Measurements from ENCODE around the gene TBC1D1.

The TBC1D1 gene

DNA sequence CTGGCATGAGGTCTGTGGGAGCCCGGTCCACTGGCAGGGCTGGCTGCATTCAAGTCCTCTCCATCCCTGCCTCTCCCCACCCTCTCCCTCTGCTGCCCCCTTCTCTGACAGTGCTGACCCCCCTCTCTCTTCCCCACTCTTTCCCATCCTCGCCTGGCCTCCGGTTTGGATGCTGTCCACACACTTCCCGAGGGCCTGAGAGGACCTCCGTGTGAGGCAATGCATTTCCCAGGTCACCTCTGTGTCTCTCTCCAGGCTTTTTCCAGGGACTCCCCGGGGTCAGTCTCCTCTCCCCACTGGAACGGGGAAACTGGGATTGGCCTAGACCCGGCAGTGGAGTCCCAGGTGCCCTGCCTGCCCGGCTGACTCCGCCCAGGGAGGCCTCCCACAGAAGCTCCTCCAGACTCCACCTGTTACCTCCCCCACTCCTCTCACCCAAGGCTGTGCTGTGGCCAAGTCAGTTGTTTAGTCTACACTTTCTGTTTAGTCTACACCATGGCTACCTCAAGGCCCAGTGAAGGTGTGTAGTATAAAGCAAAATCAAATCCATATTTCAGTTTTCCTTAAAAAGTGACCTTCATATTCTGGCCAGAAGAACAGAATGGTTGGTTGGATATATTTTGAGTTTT, 216.1 kb downstream of the TBC1D1 start:
- DNase-seq, result no peak

DNA sequence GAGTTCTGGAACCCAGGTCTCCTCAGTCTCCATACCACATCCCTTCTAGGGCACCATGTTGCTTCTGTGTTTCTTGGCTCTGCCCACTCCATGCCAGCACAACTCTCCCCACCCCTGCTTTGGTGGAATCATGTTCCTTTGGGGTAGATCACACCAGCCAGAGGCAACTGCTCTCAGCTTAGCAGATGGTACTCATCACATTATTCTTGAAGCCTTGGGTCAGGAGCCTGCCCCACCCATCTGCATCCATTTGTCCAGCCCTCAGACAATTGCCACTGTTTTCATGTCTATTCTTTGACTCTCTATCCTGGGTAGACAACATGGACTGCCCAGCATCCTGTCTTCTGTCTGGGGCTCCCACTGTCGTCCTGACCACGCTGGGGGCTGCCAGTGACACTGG, 216.9 kb downstream of the TBC1D1 start:
- no peak for DNase-seq

DNA sequence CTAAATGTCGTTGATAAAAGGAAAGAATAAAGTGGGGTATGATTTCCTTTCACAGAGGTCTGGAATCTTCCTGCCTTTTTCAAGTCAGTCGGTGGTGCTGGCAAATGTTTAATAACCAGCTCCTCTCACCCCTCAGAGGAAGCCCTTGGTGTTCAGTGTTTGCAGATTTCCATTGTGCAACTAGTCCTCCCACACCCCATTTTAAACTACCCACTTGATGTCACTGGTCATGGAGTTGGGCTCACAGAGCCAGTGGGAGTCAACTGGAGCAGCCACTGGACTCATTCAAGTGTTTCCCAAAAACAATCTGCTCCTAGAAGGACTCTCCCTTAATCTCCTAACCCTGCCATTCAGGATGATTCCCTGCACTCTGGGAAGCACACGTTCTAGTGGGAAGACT, 218.5 kb downstream of the TBC1D1 start:
- DNase-seq, result no peak

DNA sequence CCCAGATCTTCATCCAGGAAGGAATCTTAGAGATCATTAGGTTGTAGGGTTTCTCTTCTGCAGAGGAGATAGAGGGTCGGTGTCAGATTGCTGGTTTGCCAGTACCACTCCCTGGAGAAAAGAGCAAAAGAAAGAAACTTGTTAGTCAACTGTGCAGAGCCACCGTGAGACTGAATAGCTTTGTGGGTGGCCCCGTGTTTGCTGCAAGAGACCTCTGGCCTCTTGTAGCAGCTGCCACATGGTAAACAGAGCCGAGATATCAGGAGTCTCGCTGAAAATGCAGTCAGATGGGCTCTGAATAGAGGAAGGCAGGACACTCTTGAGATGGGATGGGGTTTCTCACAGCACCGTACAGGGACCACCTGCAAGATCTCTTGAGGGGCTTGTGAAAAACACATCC, 219.0 kb downstream of the TBC1D1 start:
- no peak for DNase-seq

DNA sequence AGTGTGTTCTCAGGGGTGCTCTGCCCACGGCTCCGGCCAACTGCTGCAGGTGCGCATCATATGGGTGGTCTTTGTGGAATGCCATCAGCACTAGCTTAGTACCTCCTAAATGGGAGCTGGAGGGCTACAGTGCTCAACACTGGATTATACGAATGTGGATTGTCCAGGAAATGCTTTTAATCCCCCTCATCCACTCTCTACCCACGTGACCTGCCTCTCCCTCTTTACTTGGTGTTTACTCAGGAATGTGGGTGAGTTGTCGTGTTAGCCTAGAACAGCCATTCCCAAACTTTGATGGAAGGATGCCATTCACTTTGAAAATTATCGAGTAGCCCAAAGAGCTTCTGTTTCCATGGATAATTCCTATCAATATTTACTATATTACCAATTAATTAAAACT, 220.1 kb downstream of the TBC1D1 start:
- no peak for DNase-seq

DNA sequence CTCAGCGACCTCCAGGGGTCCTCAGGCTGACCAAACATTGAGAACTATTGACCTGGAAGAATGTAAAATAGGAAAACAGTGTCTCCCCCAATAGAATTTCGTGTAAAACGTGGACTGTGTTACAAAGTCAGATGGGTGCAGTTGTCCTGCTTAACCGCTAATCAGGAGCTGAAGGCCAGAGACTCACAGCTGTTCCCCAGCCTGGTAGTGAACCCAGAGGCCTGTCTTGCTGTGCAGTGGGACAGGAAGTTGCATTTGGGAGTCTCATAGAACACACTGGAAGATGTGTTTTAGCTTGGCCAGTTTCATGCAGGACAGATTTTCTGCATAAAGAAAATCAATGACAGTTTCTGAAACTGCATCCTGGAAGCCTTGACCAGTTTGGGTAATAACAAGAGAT, 220.8 kb downstream of the TBC1D1 start:
- no peak for DNase-seq

DNA sequence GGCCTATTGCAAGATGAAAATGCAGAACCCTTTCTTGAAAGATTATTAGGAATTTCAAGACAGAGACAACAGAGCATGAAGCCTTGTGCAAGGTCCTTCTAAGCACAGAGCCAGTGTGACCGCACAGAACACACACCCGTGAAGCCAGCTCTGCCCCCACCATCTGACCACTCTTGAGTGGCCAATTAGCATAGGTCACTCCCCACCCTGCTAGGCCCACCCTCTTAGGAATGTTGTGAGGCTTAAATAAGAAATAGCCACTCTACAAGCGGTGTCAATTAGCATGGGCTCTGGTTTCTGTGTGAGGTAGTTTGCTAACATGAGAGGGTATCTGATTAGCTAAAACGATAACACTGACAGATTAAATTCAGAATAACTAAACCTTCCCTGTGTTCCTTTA, 222.2 kb downstream of the TBC1D1 start:
- no peak for DNase-seq

DNA sequence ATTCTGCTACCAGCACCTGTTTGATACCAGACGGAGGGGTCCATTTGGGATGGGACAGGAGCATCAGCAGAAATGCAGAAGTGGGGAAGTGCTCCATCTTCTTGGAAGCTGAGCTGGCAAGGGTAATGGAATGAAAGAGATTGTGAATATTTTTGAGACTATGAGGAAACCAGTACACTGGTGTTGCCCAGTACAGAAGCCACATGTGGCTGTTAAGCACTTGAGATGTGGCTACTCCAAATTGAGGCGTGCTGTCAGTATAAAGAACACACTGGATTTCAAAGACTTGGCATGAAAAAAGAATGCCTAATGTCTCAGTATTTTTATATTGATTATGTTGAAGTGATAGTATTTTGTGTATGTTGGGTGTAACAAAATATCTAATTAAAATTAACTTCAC, 222.7 kb downstream of the TBC1D1 start:
- DNase-seq, result no peak

DNA sequence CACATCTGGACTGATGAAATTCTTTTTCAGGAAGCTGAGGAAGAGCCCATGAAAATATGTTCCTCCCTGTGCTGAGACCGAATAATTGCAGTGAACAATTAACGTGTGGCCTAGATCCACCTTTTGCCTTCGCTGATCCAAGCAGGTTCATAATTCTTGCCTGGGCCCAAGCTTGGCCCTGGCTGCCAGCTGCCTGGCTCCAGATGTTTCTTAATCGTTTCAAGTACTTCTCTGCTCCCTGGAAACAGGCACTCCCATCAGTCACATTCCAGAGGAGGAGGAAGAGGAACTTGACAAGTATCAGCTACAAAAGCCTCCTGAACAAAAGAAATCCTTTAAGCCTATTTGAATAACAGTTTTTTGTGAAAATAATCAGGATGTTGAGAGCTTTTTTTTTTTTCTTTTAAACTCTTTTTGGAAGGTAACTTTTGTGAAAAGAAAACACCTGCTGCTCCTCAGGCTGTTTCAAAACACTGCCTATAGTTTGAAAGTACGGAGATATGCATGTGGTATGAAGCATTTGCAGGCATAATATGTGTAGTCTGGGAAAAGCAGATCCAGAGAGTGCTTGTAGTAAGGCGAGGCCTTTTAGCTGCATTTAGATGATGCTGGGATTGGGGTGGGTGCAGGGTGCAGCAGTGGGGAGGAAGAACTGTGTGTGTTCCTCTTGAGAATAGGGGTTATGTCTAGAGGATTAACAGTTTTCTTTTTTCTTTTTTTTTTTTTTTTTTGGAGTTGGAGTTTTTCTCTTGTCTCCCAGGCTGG, 223.7 kb downstream of the TBC1D1 start:
- no peak for DNase-seq

DNA sequence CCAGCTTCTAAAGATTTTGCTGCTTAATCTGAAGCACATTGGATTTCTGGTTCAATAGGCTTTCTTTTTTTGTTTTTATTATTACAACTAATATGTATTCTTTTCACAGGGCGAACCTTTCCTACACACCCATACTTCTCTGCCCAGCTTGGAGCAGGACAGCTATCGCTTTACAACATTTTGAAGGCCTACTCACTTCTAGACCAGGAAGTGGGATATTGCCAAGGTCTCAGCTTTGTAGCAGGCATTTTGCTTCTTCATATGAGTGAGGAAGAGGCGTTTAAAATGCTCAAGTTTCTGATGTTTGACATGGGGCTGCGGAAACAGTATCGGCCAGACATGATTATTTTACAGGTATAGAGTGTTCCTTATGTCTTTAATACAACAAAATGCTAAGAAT, 224.7 kb downstream of the TBC1D1 start:
- no peak for DNase-seq

DNA sequence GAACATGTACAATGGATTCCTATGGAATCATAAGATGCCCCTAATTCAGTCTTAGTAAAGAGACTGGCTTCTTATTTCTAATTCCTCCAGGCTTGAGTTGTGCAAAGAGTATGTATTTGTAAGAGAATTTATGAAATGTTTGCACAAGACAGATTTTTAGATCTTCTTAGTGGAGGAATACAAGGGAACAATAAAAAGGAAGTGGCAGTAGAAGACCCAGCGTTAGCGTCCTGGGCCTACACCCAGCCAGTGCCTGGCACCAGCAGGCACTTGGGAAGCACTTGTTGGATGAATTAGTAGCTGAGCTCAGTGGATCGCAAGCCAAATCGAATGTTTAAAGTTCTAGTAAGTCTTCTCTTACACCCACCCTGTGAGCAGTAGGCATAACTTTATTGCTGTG, 226.7 kb downstream of the TBC1D1 start:
- no peak for DNase-seq

DNA sequence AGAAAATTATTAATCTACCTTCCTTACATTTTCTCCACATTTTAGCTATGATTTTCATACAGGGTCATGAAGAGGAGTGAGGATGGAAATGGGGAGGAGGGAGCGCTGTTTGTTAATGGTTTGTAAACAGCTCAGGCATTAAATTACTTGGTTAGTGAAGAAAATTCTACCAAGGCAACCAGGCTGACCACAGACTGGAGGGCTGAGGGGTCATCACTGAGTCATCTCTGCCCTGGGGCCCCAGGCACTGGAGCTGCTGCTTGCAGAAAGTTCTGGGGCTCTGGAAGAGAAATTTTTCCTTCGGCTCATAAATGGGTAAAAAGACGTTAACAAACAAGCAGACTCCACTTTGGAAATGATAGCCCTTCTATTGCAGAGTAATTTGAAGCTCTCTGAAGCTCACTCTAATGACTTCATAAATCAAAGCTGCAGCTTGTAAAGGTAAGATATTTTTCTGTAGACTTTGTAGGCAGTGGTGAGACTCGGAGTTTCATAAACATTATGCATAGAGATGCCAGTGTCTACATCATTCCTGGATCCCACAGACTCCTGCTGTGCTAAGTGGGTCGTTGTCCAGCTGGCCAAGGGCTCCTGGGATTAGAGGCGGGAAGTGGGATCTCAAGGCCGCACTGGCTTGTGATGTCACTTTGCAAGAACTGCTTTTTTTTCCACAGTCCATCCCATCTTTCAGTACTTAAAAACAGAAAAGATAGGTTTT, 228.9 kb downstream of the TBC1D1 start:
- DNase-seq, result no peak

DNA sequence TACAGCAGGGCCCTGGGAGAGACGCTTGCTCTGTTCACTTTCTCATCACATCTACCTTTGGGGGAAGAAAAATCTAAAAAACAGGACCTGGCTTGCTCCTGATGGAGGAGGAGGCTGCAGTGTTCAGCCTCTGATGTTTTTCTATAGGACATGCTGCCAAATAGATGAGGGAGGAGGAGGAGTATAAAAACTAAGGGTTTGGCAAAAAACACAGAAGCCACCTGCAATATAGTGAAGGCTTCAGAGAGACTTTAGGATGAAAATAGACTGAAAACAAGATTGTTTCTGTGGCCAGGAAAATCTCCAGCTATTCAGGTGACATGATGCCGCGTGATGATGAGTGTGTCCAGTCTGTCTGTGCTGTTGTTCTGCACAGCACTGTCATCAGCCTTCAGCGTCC, 229.9 kb downstream of the TBC1D1 start:
- DNase-seq, result no peak

DNA sequence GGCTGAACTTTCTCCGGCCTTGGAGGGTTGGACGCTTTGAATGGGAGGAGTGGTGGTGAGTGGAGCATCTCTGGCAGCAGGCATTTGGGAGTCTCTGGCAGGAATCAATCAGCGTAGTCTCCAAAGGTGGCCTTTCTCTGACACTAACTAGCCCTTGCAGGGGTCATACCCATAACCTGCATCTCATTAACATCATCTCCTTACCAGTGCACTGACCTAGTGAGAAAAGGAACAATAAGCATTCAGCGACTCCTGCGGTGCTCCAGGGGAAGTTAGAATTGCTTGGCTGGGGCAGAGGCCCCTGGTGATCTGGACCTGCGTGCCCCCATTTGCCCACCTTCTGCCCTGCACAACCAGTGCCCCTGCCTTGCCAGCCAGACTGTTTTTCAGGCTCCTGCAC, 231.2 kb downstream of the TBC1D1 start:
- no peak for DNase-seq

DNA sequence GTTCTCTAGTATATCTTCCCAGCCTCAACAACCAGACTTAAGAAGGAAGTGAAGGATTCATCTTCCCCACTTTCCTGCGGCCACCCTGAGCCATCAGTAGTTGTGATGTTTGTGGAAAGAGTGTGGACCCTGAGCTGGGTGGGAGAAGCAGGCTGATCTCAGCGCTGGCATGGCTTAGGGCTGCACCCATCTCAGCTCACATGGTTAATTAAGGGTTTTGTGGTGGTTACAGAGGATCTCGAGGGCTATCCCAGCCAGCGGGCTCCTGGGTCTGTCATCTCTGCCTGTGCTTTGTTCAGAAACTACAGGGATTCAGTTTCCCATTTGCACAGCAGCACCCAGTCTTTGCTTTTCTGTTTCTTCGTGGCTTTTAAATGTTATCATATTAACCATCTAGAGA, 232.7 kb downstream of the TBC1D1 start:
- no peak for DNase-seq

DNA sequence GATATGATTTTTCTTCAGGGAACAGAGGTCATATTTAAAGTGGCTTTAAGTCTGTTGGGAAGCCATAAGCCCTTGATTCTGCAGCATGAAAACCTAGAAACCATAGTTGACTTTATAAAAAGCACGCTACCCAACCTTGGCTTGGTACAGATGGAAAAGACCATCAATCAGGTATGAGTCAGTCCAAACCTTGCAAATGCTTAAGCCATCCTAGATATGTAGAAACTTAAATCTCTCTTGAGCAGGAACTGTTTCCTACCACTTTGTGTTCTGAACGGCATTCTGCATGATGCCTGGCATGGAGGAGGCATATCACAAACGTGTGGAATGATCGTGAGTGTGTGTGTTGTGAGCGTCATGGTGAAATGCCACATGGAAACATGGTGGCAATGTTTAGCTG, 234.1 kb downstream of the TBC1D1 start:
- no peak for DNase-seq

DNA sequence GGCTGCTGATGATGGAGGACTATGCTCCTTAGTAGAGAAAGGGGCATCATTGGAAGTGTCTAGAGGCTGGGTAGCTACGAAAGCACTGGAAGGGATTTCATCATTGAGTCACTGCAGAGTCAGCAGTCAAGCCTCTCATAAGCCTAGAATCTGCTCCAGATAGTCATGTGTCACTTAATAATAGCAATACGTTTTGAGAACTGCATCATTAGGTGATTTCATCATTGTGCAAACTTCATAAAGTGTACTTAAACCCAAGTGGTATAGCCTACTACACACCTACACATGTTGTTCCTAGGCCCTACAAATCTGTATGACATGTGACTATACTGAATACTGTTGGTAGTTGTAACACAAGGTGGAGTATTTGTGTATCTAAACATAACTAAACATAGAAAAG, 234.9 kb downstream of the TBC1D1 start:
- DNase-seq, result no peak

DNA sequence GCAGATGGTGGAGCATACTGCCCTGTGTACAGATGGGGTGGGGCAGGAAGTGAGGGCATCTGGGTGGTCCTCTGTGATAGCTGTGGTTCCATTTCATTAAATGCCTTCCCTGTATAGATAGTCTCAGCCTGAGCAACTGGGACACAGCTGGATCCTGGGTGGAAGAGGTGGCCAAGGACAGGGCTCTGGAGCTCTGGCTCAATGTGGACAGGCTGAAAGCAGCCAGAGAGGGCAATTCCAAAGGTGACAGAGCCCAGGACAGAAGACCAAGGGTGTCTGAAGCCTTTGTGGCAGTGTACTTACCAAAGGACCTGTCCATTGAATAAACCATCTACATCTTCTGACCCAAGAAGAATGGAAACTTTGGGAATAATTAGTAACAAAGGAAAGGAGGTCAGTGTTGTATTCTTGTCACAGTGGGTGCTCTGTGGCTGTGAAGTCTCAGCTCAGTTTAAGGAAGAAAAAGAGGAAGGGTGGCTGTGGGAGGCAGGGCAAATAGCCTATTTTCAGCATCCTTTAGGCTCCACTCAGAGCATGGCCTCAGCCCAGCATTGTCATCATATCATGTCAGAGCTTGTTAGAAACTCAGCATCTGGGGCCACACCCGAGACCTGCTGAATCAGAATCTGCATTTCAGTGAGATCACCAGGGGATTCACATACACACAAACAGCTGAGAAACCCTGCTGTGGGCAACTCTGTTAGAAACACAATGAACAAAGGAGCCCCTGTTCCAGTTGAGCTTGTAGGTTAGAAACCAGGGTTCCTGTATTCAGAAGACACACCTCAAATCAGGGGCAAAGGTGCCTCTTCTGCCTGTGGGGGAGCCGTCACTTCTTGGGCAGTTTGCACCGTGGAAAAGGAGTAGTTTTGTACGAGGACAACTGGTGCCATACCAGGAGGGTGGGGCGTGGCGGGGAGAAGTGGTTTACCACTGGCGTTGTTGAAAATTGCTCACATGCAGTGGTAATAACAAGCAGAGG, 237.9 kb downstream of the TBC1D1 start:
- DNase-seq, result no peak

DNA sequence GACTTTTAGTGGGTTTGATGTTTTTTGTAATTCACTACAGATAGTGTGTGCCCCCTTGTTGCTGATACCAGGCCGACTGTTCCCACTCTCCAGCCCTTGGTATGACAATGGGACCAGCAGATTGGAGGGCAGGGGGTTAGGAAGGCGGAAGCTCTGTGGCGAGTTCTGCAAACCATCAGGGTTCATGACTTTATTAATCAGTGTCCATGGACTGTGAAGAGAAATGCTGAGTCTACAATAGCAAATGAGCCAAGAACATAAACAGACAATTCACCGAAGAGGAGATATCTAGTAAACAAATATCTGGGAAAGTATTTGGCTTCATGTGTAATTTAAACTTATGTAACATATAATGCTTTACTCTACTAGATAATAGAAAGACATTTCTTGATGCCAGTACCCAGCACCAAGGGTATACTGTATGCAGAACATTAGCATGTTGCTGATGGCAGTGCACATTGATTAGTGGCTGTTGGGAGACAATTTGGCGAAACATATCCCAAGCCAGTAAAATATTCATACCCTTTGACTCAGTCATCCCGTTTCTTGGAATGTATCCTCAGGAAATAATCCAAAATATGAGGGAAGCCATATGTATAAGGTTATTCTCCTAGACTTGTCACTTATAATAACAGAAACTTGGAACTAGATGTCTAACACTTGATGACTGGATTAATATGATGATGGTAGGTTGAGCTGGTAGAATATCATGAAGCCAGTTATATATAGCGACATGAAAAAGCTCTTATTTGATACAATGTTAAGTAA, 238.8 kb downstream of the TBC1D1 start:
- DNase-seq, result no peak

DNA sequence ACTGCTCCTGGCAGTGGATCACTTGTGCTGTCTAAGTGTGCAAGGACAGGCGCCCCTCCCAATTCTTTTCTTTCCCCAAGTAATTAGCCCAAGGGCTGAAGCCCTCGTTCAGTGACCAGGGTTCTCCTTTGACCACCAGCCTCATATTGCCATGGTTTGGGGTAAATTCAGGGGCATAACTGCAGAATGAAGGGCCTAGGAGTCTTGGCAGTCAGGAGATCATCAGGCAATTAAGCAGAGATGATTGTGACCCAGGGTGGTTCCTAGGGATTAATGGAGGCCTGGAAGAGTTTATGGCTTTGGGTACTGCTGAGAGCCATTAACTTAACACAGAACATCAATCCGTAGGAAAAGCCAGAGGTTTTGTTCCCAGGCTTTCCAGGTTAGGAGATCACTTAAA, 240.0 kb downstream of the TBC1D1 start:
- no peak for DNase-seq

DNA sequence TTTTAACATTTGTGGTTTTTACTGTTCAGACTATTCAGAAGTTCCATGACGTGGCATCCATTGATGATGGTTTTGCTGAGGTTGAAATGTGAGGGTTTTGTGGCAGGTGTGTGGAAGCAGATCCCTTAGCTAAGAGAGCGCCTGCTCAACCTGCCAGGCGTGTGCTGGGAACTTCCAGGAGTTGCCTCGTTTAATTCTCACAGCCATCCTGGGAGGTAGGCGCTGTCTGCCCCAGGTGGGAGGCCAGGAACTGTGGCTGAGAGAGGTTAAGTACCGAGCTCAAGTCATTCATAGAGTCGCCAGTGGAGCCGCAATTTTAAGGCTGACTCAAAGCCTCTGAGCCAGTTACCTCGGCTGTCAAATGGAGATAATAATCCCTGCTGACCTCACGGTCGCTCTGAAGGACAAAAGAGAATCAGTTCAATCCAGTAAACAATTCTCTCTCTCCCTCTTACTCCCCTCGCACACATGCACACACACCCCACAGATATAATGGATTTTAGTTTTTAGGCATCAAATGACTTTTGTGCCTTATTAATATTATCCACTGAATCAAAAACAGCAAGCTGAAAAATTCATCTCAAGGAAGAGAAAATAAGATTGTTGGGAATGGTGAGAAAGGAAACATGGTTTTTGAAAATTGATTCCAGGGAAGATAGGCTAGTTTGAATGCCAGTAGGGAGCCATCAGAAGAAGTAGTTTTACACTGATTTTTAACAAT, 240.6 kb downstream of the TBC1D1 start:
- no peak for DNase-seq

Data from hippocampal formation (tissue), 2 donors.